GM18861 (cell line): Measurements from ENCODE around the gene SLAMF7.
"Not testable (repeated sequence)": the region's sequence is repeated elsewhere in the genome, so short reads cannot be mapped to it uniquely, and the experiment has no call there.

Experiments
- ATAC-seq: cut with Tn5 transposase; IDR thresholded peaks from one replicate; pipeline ENCODE4 v1.9.1; 2021; ENCODE audit not compliant: unreplicated experiment

Gene SLAMF7, protein sequence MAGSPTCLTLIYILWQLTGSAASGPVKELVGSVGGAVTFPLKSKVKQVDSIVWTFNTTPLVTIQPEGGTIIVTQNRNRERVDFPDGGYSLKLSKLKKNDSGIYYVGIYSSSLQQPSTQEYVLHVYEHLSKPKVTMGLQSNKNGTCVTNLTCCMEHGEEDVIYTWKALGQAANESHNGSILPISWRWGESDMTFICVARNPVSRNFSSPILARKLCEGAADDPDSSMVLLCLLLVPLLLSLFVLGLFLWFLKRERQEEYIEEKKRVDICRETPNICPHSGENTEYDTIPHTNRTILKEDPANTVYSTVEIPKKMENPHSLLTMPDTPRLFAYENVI

DNA sequence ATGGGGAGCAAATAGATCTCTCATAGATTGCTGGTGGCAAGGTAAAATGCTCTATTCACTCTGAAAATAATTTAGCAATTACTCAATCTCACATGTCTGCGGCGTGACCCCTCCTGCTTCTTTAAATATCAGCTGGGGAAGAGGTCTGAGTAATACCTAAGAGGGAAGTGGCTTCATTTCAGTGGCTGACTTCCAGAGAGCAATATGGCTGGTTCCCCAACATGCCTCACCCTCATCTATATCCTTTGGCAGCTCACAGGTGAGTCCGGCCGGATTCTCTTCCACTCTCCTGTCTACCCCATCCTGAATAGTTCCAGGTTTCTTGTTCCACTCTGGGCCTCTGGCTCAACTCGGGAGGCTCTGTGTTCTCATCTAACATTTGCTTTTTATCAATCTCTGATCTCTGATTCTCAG lies at the start of gene SLAMF7:
Gene SLAMF7, plus strand, starts transcription at position 150 of the 414 bp plus-strand sequence. Its CDS starts 55 bp downstream, at position 205.
- peak; percentile 69 for ATAC-seq

GRCh38 chr1:160692390-160692789 lies 46.7 kb upstream of the SLAMF7 start:
- ATAC-seq, result not testable (repeated sequence)

DNA sequence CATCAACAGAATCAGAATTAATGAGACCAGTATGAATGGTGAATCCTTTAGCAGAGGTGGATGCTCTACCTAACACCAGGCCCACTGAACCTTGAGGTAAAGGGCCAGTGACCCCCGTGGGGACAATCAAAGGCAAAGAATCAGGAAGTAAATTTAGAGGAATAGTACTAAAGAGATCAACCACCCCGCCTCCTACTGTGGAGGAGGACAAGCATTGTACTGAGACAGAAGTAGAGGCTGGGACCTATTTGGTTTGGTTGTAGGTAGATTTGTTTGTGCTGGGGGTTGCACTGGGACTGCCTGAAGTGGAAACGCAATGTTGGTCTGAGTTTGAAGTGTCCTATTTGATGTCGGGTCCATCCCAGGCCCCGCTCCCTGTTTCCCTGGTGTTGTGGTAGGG lies 36.9 kb upstream of the SLAMF7 start:
- no peak for ATAC-seq

- no peak for ATAC-seq
These were observed 34.8 kb upstream of the SLAMF7 start for GRCh38 chr1:160704250-160704649.

DNA sequence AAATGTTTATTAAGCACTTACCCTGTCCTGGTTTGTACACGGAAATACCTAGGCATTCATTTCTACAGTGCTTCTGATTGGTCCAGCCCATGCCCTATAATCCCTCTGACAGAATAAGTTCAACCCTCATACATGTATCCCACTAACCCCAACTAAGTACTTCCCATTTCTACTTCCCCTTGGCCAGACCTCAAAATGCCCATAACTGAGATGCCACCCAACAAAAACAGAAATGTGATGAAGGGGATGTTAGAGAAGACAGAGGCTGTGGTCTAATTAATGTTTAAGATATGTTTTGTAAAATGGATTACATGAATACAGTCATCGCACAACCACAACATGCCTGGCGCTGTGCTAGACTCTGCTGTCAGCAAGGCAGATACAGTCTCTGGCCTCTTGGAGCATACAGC lies 33.8 kb upstream of the SLAMF7 start:
- ATAC-seq, result not testable (repeated sequence)

DNA sequence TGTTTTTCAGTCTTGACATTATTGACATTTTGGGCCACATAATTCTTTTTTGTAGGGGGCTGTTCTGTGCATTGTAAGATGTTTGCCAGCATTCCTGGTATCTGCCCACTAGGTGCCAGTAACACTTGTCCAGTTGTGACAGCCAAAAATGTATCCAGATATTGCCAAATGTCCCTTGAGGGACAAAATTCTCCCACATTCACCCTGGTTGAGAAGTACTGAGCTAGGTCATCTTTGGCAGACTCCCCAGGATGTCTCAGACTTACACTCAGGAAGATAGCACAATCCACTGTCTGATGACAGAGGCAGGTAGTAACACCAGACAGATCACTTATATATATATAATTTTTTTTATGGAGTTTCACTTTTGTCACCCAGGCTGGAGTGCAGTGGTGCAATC lies 33.3 kb upstream of the SLAMF7 start:
- ATAC-seq, result no peak

- no peak for ATAC-seq
These were observed 32.4 kb upstream of the SLAMF7 start for GRCh38 chr1:160706526-160707235.

DNA sequence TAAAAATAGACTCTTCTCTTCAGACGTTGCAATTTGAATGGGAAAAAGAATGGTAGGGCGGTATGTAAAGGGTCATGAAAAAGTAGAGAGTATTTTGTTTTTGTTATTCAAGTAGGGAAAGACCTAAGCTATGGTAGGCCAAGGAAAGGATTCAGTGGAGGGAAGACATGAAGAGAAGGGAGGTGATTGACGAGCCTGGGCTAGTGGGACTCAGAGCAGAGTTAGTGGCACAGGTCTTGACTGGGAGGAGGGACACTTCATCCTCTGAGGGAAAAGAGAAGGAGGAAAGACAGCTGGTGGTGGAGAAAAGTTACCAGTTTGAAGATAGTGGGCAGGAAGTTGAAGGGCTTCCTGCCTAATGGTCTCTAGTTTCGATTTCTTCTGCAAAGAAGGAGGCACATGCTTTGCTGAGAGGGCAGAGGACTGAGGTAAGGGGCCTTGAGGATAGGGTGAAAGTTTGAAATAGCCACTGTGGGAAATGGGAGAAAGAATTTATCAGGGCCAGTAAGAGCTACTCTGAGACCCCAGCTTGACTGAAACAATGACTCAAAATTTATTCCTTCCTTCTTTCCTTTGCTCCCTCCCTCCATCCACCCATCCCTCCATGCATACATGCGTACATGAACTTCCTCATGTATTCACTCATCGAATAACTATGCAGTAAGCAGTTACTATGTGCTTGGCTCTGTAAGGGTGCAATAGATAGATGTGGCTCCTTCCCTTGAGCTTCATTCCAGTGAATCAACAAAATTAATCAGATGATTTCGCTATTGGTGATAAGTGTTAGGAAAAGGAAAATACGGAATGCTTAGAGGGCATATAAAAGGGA lies 31.6 kb upstream of the SLAMF7 start:
- ATAC-seq, result no peak

DNA sequence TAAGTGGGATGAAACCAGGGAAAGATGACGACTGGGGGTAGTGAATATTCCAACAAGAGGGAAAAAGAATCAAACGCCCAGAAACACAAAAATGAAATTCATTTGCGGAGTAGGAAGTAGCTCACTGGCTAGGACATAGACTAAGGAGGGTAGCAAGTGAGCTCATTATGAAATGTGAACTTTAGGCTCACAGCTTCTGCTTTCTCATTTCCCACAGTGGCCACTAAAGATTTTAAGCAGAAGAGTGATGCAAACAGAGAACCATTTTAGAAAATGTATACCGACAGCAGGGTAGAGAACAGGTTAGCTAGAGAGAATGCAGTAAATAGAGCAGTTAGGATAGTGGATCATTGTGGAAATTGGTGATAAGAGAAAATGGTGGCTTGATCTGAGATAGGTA lies 30.9 kb upstream of the SLAMF7 start:
- ATAC-seq, result no peak

DNA sequence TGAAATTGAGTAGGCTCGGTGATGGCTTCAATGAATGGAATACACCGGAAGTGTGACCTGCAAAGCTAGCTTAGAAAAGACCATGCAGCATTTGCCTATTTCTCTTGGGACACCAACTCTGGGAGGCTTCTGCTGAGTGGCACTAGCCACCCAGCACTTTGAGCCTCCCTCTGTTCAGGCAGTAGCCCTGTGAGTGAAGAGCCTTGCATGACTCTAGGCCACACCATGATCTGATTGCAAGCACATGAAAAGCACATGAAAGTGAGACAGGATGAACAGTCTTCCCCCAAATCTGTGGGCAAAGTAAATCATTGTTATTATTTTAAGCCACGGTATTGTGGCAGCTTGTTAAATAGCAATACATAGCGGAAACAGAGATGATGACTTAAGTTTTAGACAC lies 30.2 kb upstream of the SLAMF7 start:
- peak; percentile 44 for ATAC-seq

DNA sequence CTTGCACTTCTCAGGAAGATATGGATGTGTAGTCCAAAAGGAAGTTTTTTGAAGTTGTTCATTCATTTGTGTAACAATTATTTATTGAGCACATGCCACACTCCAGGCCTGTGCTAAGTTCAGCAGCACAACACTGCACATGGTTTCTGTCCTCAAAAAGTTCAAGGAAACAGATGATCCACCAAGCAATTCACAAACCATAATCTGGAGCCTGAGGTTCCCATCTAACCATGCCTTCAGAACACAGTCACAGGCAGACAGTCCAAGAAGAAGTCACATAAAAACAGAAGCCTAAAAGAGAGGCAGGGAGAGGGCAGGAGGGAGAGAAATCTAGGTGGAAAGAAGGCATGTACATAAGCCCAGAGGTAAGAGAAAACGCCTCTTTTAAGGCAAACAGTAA lies 29.3 kb upstream of the SLAMF7 start:
- no peak for ATAC-seq

DNA sequence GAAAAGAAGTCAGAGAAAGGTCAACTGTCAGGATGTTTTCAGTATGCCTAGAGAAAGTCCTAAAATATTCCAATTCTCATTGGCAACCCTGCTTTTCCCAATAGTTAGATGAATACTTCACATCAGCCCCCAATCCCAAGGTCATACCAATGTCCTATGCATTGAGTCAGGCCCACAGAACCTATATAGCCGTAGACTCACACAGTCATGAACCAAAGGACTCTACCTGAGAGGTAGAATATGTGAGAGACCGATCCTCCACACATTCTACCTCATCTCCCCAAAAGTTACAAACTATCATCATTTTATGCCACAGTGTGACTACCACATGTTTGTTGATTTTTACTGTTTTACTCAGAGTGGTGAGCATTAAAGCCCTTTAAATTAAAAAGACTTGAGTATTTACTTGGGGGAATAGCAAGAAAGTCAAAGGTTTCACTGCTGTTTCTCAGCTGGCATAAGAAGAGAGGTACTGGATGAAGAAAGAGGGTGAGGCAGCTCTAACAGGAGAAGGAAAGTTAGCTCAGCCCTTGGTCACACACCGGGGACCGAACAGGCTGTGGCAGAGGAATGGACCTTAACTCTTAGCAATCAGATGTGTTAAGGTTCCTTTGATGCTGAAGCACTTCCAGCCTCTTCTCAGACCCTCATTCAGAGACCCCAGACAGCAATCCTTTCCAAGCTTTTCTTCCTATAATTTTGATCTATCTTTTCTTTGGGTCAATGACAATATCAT lies 28.4 kb upstream of the SLAMF7 start:
- no peak for ATAC-seq

DNA sequence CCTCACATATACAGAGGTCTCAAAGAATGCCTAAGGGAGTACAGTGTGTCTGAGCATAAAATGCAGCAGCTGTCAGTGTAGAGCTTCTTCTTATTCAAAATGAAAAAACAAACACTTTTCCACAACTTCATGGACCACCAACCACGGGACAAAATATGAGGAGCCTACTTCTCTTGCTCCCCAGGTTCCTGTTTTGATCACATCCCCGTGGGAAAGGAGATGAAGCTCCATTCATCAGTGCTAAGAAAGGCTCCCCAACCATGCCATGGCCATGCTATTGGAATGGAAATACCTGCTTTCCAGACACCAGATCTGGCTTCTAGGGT lies 27.8 kb upstream of the SLAMF7 start:
- ATAC-seq, result no peak

DNA sequence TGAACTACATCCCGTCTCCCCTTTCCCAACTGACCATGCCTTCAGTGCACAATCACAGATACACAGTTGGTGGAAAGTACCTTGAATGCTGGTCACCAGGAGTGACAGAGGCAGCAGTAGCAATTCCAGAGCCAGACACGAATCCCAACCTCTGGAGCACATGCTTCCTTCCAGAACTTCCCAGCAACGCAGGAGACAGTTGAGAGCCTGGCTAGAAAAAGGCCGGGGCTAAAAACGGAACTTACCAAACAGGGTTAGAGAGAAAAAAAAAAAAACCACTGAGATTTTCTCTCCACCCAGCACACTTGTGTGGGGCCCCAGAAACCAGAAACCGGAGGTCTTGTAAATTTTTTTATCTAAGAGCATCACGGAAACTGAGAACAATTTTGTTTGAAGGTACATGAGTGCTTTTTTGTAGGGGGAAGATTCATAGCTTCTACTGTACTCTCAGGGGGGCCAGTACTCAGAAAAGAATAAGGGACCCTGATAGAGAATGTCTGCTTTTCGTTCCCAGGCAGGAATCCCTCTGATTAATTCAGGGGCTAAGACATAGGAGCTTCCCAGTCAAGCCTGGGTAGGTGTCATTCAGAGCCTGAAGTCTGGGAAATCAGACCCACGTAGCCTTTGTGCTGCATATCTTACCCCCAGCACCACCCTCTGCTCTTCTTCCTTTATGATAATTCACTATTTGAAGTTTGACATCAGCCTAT lies 27.3 kb upstream of the SLAMF7 start, which contains the start of gene CD48:
Gene CD48, minus strand, starts transcription at position 221 of the 710 bp plus-strand sequence. Its CDS starts 59 bp downstream, at position 162.
- no peak for ATAC-seq

DNA sequence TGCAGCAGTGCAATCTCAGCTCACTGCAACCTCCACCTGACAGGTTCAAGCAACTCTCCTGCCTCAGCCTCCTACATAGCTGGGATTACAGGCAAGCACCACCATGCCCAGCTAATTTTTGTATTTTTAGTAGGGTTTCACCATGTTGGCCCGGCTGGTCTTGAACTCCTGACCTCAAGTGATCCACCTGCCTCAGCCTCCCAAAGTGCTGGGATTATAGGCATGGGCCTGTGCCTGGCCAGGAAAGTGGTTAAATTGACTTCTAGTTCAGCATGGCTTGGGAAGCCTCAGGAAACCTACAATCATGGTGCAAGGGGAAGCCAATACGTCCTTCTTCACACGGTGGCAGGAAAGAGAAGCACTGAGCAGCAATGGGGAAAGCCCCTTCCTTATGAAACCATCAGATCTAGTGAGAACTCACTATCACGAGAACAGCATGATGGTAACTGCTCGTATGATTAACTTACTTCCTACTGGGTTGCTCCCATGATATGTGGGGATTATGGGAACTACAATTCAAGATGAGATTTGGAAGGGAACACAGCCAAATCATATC lies 26.4 kb upstream of the SLAMF7 start:
- not testable (repeated sequence) for ATAC-seq

- no peak for ATAC-seq
These were observed 25.9 kb upstream of the SLAMF7 start for GRCh38 chr1:160713161-160713560.

DNA sequence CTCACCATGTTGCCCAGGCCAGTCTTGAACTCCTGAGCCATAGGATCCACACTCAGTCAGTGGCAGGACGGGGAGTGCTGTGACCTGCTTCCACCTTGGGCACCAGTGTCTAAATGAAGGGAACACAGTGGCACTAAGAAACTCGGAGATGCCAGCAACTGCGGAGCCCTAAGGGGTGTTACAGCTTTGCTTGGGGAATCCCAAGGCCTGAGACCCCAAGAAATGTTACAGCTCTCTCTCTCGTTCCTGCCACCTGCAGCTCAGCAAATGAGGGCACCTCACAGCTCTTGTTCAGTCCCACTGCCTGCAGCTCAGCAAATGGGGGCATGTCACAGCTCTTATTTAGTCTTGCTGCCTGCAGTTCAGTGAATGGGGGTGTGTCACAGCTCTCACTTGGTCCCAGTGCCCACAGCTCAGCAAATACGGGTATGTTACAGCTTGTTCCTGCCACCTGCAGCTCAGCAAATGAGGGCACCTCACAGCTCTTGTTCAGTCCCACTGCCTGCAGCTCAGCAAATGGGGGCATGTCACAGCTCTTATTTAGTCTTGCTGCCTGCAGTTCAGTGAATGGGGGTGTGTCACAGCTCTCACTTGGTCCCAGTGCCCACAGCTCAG lies 24.9 kb upstream of the SLAMF7 start:
- not testable (repeated sequence) for ATAC-seq

GRCh38 chr1:160716013-160716412 lies 23.0 kb upstream of the SLAMF7 start:
- no peak for ATAC-seq

GRCh38 chr1:160717306-160717705 lies 21.7 kb upstream of the SLAMF7 start:
- no peak for ATAC-seq

GRCh38 chr1:160718210-160718609 lies 20.8 kb upstream of the SLAMF7 start:
- no peak for ATAC-seq
